GM19238 (cell line): ENCODE measurements around the gene PLGLB2.
"Not testable (repeated sequence)": the region's sequence is repeated elsewhere in the genome, so short reads cannot be mapped to it uniquely, and the experiment has no call there.

Experiments
- DNase-seq: peaks from one replicate; pipeline ENCODE4 v3.0.0; 2011; ENCODE audit warnings: low spot score; ENCODE audit not compliant: insufficient read length

PLGLB2 gene

DNA sequence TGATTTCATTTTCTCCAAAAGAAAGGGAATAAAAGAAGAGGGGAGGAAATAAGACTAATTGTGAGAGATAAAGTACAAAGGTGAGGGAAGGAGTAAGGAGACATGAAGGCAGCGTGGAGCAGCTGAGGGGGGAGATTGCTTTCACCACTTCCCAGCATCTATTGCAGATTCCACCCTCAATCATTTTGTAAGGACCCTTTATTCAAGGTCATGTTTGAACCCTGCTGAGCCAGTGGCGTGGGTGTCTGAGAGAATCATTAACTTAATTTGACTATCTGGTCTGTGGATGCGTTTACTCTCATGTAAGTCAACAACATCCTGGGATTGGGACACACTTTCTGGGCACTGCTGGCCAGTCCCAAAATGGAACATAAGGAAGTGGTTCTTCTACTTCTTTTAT, at the start of gene PLGLB2:
PLGLB2 (plus strand) TSS at position 297 of the 400 bp plus-strand sequence; CDS start at position 364, 67 bp downstream.
- DNase-seq = not testable (repeated sequence)

DNA sequence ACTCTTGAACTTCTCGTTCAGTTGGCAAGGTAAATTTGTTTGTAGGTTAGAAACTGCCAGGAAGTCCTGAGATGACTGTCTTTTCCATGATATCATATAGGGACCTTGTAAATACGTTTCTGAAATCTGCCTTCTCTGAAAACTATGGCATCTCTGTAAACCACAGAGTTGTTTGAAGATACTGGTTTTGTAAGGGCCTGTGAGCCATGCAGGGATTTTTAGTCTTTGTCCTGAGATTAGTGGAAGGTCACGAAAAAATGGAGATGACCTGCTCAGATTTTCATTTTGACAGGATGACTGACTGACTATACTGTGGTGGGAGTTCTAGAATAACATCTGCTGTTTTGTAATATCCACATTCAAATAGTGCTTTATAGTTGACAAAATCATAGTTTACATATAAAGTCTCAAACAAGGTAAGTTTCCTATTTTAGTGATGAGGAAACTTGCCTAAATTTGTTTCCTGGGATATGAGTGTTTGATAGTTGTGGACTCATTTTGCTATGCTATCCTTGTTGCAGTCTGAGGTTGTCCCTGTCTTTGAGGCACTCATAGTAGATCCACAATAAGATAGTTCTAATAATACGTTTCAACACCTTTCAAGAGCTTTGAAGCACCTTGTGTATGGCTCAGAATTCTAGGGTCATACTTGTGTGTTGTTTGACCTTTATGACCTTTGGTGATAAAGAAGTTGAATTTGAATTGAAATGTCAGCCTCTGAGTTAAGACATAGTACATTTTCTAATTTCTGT, 43.1 kb upstream of the PLGLB2 start:
- DNase-seq = not testable (repeated sequence)

DNA sequence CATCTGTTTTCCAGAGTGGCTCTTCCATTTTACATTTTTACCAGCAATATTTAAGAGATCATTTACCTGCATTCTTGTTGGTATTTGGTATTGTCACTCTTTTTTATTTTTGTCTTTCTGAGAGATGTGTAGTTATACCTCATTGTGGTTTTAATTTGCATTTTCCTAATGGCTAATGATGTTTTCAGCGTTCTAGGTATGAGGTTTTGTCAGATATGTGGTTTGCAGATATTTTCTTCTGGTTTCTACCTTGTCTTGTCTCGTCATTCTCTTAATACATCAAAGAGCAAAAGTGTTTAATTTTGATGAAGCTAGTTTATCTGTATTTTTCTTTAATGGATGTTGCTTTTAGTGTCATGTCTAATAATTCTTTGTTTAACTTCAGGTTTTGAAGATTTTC, 39.5 kb upstream of the PLGLB2 start:
- not testable (repeated sequence) for DNase-seq

DNA sequence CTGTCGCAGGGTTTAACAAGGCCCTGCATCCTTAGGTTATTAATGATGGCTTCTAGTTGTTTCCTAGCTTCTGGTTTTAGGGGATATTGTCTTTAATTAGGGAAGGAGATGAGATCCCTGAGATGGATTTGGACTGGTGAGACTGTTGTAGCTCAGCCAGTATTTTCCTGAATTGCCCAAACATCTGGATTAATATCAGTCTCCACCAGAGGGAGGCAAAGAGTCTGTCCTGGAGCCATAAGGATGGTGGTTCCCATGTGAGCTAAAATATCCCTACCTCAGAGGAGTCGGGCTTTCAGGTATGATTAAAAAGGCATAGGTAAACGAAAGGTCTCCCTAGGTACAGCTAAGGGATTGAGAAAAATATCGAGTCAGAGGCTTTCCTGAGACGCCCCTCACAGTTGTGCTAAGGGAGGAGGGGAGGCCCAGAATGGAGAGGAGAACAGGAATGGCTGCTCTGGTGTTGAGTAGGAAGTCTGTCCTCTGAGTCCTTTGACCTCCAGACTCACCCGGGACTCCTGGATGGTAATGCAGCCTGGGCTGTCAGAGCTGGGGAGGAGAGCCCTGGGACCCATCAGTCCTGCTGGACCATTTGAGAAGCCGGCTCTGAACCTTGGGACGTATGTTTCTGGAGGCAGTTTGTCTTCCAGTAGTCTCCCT, 19.8 kb upstream of the PLGLB2 start:
- DNase-seq = not testable (repeated sequence)

DNA sequence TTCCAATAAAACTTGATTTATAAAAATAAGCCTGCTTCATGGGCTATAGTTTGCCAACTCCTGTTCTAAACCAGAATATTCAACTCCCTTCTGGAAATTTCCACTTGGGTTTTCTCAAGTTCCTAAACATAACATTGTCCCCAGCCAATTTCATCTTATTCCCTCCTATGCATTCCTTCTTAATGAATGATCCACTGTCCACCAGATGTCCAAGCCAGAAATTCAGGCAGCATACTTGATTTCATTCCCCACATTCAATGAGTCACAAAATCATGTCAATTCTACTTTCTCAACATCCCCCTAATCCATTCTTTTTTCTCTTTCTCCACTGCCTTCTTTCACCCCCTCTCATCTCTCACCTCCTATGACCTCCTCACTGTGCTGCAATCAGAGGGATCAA, 7.0 kb upstream of the PLGLB2 start:
- DNase-seq = not testable (repeated sequence)

DNA sequence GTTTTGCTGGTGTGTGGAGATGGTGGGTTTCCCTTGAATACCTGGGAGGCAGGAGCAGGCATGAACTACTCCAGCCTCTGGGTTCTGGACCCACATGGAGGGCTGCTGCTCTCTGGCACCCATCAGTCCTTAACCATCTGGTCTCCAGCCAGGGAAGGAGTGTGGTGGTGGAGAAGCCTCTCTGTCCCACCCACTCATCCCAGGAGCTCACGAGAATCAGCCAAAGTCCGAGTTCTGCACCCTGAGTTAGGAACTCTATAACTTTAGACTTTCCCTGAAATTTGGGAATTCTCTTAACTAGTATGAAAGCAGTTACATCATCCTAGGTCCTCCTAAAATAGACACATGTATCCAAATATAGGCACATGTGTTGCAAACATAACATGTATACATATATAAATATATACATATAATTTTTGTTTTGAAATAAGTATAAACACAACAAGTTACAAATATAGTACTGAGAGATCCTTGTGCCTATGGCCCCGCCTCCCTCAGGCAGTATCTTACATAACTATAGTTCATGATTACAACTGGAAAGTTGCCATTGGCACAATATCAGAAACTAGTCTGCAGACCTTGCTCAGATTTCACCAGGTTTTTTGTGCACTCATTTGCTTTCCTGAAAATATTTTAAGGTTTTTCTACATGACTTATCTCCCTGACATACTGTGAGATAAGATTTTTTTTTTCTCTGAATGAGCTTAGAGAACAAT, 5.3 kb upstream of the PLGLB2 start:
- not testable (repeated sequence) for DNase-seq

DNA sequence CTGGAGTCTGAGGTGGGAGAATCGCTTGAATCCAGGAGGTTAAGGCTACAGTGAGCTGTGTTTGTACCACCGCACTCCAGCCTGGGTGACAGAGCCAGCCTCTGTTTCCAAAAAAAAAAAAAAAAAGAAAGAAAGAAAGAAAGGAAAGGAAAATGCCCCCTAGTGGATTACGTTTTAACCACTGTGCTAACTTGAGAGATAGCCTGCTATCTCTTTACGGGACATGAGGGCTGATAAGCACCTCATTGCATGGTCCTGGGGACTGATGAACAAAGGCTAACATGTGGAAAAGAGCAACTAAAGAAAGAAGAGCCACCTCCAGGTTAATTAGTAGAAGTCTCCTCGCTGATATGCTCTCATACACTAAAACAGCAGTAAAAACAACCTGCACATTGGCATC, 4.2 kb upstream of the PLGLB2 start:
- DNase-seq = not testable (repeated sequence)

DNA sequence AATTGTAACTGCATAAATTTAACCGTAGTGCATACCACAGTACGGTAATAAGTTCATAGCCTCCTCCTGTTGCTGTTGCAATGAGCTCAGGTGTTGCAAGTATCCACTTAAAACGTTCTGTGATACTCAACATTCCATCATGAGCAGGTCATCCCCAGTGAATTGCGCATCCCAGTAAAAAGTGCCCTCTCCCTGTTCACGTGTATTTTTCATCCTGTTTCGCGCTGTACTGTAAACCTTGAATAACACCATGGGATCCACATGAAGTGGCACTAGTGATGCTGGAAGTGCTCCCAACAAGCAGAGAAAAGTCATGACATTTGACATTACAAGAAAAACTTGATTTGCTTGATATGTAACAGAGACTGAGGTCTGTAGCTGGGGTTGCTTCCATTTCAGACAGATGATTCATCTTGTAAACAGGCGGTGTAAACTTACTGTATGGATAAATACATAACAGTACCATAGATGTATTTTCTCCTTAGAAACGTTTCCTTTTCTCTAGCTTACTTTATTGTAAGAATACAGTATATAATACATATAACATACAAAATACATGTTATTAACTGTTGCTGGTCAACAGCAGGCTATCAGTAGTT, 2.4 kb upstream of the PLGLB2 start:
- DNase-seq = not testable (repeated sequence)

DNA sequence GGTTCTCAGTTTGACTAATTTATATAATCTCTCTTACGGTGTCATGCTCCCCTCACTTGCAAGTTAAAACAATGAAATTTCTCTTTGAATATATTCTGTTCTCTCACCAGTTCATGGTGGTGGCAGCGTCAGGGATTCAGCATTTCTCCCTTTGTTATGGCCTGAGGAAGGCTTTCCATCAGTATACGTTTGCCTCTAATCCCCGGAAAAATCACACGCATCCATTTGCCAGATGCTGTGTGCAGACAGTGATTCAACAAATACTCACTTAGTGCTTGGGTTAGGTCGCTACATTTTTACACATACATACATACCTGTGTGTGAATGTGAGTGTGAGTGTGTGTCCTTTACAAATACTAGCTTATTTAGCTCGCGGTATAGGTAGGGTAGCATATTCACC, 637 bp downstream of the PLGLB2 start:
- not testable (repeated sequence) for DNase-seq

DNA sequence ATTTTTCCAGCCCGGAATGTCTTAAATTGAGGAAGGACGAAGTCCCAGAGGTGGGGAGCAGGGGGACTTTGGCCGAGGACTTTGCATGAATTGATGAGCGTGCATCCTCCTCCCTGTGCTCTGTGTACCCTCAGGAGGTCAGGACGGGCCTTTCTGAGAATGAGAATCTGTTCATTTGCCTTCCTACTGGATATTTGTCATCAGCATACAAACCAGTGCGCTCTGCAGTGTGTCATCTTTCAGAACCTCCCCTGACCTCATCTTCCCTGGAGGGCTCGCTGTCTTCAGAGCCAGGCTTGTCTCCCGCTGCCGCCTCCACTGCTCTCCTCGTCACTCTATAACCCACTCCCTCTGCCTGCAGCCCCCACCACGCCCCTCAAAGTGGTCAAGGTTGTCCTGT, 2.7 kb downstream of the PLGLB2 start:
- not testable (repeated sequence) for DNase-seq

DNA sequence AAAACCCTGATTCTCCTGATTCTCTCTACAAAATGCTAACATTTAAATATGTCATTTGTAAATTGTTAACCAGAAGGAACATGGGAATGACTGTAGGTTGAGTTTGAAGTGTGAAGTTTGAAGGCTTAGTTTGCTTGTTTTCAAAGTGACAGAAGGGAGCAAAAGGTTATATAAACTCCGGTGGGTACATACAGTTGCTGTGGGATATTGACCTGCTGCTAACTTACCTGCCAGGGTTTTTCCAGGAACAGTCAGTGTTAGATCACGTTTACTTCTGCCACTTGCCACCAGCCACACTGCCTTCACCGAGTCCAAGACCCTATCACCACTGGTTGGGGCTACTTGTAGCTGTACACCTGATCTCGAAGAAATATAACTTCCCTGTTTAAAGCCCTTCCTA, 6.9 kb downstream of the PLGLB2 start:
- DNase-seq = not testable (repeated sequence)
